Astrocyte (in vitro differentiated cells and primary cell): ENCODE results near the gene MMP10. TPM values are rescaled to one million over a fixed set of nuclear protein-coding genes. Genes with fewer than 3 reads are reported as not detected.

ENCODE experiments used
- DNase-seq: peaks from one replicate; pipeline ENCODE4 v3.0.0-alpha.2; 2010; ENCODE audit warnings: low read depth
- FAIRE-seq: peaks from 2 replicates; lab custom pipeline; 2011; peaks lifted over from hg19 to GRCh38; lab: Jason Lieb, UNC
- H2AFZ ChIP-seq: 2 replicates; pipeline ENCODE4 v1.6.0; 2012; ENCODE audit warnings: low read depth, low read length, inconsistent platforms
- H3K27ac ChIP-seq: 2 replicates; pipeline ENCODE4 v1.5.1; 2011; ENCODE audit warnings: low read depth, low read length, inconsistent platforms
- H3K27me3 ChIP-seq: 2 replicates; pipeline ENCODE4 v1.6.0; 2011; ENCODE audit warnings: low read length, inconsistent platforms; ENCODE audit not compliant: insufficient read depth
- H3K36me3 ChIP-seq: 2 replicates; pipeline ENCODE4 v1.5.1; 2011; ENCODE audit warnings: low read length, inconsistent platforms; ENCODE audit not compliant: insufficient read depth
- H3K4me1 ChIP-seq: 2 replicates; pipeline ENCODE4 v1.5.1; 2011; ENCODE audit warnings: low read length, inconsistent platforms; ENCODE audit not compliant: insufficient read depth
- H3K4me2 ChIP-seq: 2 replicates; pipeline ENCODE4 v1.6.0; 2012; ENCODE audit warnings: low read length, inconsistent platforms
- H3K4me3 ChIP-seq: 2 replicates; pipeline ENCODE4 v1.5.1; 2011; ENCODE audit warnings: low read depth, mild to moderate bottlenecking, low read length, inconsistent platforms; ENCODE audit not compliant: insufficient read depth
- H3K79me2 ChIP-seq: 2 replicates; pipeline ENCODE4 v1.6.0; 2012; ENCODE audit warnings: mild to moderate bottlenecking, low read length, inconsistent platforms; ENCODE audit not compliant: insufficient read depth
- H3K9ac ChIP-seq: 2 replicates; pipeline ENCODE4 v1.6.0; 2012; ENCODE audit warnings: mild to moderate bottlenecking, low read length, inconsistent platforms
- H3K9me3 ChIP-seq: 2 replicates; pipeline ENCODE4 v1.5.1; 2012; ENCODE audit warnings: low read depth, mild to moderate bottlenecking, low read length, inconsistent platforms; ENCODE audit not compliant: insufficient read depth
- H4K20me1 ChIP-seq: 2 replicates; pipeline ENCODE4 v1.6.0; 2012; ENCODE audit warnings: low read length, inconsistent platforms; ENCODE audit not compliant: insufficient read depth
- H3K27ac Mint-ChIP-seq: one replicate; pipeline ENCODE4 v1.8.0; 2021; ENCODE audit warnings: mild to moderate bottlenecking, mixed read lengths; ENCODE audit not compliant: unreplicated experiment
- H3K27me3 Mint-ChIP-seq: one replicate; pipeline ENCODE4 v1.8.0; 2021; ENCODE audit warnings: low read depth, mixed read lengths; ENCODE audit not compliant: unreplicated experiment
- H3K36me3 Mint-ChIP-seq: one replicate; pipeline ENCODE4 v1.8.0; 2021; ENCODE audit warnings: low read depth, mixed read lengths; ENCODE audit not compliant: unreplicated experiment
- H3K4me1 Mint-ChIP-seq: one replicate; pipeline ENCODE4 v1.8.0; 2021; ENCODE audit warnings: low read depth, mixed read lengths; ENCODE audit not compliant: unreplicated experiment
- H3K4me3 Mint-ChIP-seq: one replicate; pipeline ENCODE4 v1.8.0; 2021; ENCODE audit warnings: mild to moderate bottlenecking, moderate library complexity, mixed read lengths; ENCODE audit not compliant: unreplicated experiment
- H3K9me3 Mint-ChIP-seq: one replicate; pipeline ENCODE4 v1.8.0; 2021; ENCODE audit warnings: mild to moderate bottlenecking, mixed read lengths; ENCODE audit not compliant: unreplicated experiment
- CTCF ChIP-seq: IDR thresholded peaks from 2 replicates; pipeline ENCODE4 v1.5.1; 2011; ENCODE audit warnings: low read depth, mild to moderate bottlenecking, inconsistent platforms, low read length, moderate library complexity; ENCODE audit not compliant: insufficient read depth
- EZH2 ChIP-seq: IDR thresholded peaks from 2 replicates; pipeline ENCODE4 v1.6.1; 2012; ENCODE audit warnings: mild to moderate bottlenecking, low read length, inconsistent platforms; ENCODE audit not compliant: insufficient read depth
- total RNA-seq: library from RNA; stranded (reverse); gene quantifications from 2 replicates; pipeline ENCODE4 v1.2.1, GENCODE V29; 2021

Gene MMP10
- total RNA-seq, 1 donor from 2014 or later: 1.1 TPM

- H3K36me3 ChIP-seq: no peaks in the 10 kb centered on the region
- H3K79me2 ChIP-seq: no peaks in the 10 kb centered on the region
- Mint-ChIP-seq H3K27ac (peak overlapping the region; percentile 88), H3K27me3 (no peaks in the 10 kb centered on the region), H3K9me3 (no peaks in the 10 kb centered on the region), H3K4me1 (peaks cover 47% of the 10 kb centered on the region), H3K36me3 (no peaks in the 10 kb centered on the region), H3K4me3 (peak overlapping the region; percentile 61)
- no peaks in the 10 kb centered on the region for H3K9me3 ChIP-seq
- H4K20me1 ChIP-seq: no peaks in the 10 kb centered on the region
- FAIRE-seq (peak; percentile 20), DNase-seq (peak; percentile 82)
- H3K4me2 ChIP-seq: peak overlapping the region; percentile 63
- H2AFZ ChIP-seq: peak overlapping the region; percentile 21
- peak overlapping the region; percentile 46 for H3K9ac ChIP-seq
- peaks cover 31% of the 10 kb centered on the region for H3K4me1 ChIP-seq
- H3K27ac ChIP-seq: peak overlapping the region; percentile 55
- no peak overlapping the region for H3K4me3 ChIP-seq
- H3K27me3 ChIP-seq: no peaks in the 10 kb centered on the region
- no peak for TF ChIP-seq CTCF
- no peak for TF ChIP-seq EZH2
Measured at GRCh38 chr11:102762361-102762767, 18.1 kb downstream of the MMP10 start.

- Mint-ChIP-seq H3K27ac (peak overlapping the region; percentile 88), H3K4me1 (peaks cover 47% of the 10 kb centered on the region), H3K4me3 (peak overlapping the region; percentile 58), H3K36me3 (no peaks in the 10 kb centered on the region), H3K27me3 (no peaks in the 10 kb centered on the region), H3K9me3 (no peaks in the 10 kb centered on the region)
- Histone ChIP-seq H3K9me3 (no peaks in the 10 kb centered on the region), H3K27ac (peak overlapping the region; percentile 55), H3K79me2 (no peaks in the 10 kb centered on the region), H3K4me3 (no peak overlapping the region), H3K27me3 (no peaks in the 10 kb centered on the region), H2AFZ (no peak overlapping the region), H4K20me1 (no peaks in the 10 kb centered on the region), H3K9ac (peak overlapping the region; percentile 46), H3K4me1 (peaks cover 31% of the 10 kb centered on the region), H3K4me2 (peak overlapping the region; percentile 63), H3K36me3 (no peaks in the 10 kb centered on the region)
- DNase-seq (peak; percentile 59), FAIRE-seq (peak; percentile 41)
- TF ChIP-seq CTCF: no peak
- no peak for TF ChIP-seq EZH2
Measured at GRCh38 chr11:102761646-102762238, 18.7 kb downstream of the MMP10 start.

DNA sequence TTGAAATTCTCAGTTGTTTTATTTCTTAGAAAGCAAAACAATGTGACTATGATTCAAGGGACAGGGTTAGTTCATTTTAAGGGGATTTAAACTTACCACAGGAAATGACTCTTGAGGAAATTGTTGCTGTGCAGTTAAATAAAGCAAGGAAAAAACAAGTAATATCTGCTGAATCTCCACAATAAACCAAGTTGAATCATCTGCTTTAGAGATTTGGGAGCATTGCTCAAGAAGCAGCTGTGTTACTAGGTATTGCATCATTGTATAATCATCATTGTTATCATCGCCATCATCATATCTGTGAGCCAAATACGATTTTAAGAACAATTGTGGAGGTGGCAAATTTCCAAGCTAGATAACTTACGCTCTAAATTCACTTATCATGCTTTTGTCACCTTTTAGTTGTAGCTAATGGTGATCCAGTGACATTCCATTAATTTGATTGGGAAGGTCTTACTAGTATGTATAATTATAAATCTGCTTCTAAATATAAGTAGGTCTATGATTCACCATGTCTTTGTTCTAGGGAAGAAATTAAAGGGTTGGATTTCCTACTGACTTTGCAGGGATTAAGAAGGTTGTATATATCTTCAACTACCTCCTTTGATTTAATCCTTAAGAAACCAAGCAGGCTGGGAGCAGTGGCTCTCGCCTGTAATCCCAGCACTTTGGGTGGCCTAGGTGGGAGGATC lies 19.9 kb downstream of the MMP10 start:
- Mint-ChIP-seq H3K4me3 (no peak overlapping the region), H3K36me3 (no peaks in the 10 kb centered on the region), H3K4me1 (peaks cover 47% of the 10 kb centered on the region), H3K9me3 (no peaks in the 10 kb centered on the region), H3K27ac (peak overlapping the region; percentile 88), H3K27me3 (no peaks in the 10 kb centered on the region)
- H3K27ac ChIP-seq: peak overlapping the region; percentile 72
- peaks cover 31% of the 10 kb centered on the region for H3K4me1 ChIP-seq
- H2AFZ ChIP-seq: no peak overlapping the region
- peak overlapping the region; percentile 17 for H3K9ac ChIP-seq
- H3K4me2 ChIP-seq: peak overlapping the region; percentile 63
- no peaks in the 10 kb centered on the region for H3K79me2 ChIP-seq
- H3K36me3 ChIP-seq: no peaks in the 10 kb centered on the region
- no peak overlapping the region for H3K4me3 ChIP-seq
- H4K20me1 ChIP-seq: no peaks in the 10 kb centered on the region
- no peak for TF ChIP-seq EZH2
- no peak for TF ChIP-seq CTCF
- H3K27me3 ChIP-seq: no peaks in the 10 kb centered on the region
- DNase-seq (peak; percentile 97), FAIRE-seq (peak; percentile 97)
- no peaks in the 10 kb centered on the region for H3K9me3 ChIP-seq
